Nucleus accumbens (tissue), 56 donors: Measurements from ENCODE around the gene RFX5.

Source experiments
- DNase-seq, 56 donors: peaks; one replicate each; lab custom pipeline; 2025; lab: John Stamatoyannopoulos, UW

The RFX5 gene

DNA sequence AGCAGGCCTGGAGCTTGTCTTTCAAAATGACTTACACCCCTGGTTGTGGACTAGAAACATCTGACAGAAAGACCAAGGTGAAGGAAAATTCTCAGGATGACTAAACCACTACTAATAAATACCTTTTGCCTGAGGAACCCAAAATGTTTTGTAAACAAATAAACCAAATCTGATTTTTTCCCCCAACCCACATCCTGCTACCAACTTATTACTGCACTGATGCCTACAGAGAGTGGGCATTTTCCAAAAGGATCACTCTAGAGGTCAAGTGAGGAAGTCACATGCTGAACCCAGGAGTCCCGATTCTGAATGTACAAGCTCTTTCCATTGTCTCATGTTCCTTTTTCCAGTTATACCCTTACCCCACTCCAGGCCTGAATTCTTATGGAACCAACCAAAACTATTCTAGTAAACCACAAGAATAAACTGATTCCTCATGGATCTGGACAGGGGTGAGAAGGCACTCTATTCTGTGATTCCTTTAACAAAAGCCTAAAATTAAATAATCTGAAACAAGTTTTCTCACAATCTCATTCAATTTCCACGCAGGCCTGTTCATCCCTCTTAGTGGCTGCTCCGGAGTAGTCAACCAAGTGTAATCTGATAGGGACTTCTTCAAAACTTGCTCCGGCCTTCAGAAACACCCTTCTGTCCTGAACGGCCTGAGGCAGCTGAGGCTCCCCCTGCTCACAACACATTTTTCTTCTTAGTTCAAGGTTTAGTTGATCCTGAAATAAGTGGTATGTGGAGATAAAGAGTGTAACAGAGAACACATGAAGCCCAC, 21.2 kb downstream of the RFX5 start:
- DNase-seq, result no peak

DNA sequence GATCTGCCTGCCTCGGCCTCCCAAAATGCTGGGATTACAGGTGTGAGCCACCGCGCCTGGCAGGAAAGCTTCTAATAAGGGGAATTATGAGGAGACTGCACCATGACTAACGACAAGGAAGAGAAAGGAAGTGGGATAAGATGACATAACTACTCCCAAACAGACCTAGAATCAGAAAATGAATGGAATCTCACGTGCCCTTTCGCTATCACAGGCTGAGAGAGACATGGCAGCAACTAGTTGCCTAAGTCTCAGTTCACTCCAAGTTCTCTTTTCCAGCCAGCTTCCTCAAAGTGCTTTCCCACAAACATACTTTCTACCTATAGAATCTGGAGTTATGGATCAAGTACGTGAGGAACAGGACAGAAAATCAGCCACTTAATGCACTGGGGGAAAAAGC, 21.8 kb downstream of the RFX5 start:
- DNase-seq, result no peak

DNA sequence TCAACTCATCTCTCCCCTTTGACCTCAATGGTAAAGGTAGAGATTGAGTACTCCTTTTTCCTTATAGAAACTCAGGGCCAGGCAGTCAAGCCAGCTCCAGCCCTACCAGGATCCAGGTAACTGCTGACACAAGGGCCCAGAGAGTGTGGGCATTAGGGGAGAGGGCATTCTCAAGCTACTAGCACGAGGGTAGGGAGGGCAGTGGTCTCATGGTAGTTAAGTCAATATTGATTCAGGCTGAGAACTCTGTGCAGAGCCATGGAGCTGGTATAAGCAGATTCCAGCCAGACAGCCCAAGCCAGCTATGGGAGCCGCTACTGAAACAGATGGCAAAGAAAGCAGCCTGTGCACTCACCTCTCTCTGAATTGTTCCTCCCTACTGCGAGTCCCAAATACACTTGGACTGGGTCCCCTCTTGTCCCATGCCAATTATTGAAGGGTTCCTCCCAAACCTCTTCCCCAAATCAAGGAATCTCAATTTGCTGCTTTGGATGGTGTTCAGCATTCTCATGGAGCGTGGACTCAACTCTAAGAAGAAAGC, 22.6 kb downstream of the RFX5 start:
- no peak for DNase-seq

DNA sequence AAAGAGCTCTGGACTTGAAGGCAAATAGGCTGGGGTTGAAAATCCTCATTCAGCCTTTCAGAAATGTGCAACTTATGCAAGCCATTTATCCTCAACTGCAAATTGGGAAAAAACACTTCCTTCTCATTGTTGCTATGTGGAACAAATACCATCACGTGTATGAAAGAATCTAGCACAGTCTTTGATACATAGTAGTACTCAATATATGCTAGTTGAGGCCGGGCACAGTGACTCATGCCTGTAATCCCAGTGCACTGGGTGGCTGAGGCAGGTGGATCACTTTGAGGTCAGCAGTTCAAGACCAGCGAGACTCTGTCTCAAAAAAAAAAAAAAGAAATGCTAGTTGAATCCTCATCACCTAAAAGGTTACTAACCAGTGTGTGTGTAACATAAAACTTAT, 28.1 kb downstream of the RFX5 start:
- peak in 1 of 56 donors; percentile 5 for DNase-seq

DNA sequence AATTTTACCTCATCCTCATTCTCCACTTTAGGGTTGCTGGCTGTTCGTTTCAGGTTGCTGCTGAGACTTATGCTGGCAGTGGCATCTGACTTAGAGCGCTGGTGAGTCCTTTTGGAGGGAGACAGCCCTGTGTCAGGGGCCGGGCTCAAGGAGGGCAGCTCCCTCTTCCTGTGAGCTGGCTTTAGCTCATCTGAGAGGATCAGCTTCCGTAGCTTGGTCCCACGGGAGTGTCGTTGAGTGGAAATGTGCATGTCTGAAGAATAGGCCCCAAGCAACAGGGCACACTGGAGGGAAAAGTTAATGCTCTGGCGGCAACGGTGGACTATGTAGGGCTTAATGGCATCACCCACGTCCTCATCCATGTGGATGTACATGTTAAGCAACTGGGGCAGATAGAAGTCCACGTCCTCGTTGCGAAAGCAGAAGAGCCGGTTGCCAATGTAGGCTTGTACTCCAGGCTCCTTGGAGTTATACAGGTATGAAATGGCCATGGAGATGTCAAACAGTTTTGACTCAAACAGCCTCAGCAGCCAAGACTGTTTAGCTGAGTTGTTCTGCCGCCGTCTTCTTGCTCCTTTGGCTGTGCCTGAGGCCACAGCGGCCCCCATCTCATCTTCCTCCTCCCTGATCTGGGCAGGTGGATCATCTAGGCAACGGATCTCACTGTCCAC, 31.4 kb downstream of the RFX5 start:
- no peak for DNase-seq

DNA sequence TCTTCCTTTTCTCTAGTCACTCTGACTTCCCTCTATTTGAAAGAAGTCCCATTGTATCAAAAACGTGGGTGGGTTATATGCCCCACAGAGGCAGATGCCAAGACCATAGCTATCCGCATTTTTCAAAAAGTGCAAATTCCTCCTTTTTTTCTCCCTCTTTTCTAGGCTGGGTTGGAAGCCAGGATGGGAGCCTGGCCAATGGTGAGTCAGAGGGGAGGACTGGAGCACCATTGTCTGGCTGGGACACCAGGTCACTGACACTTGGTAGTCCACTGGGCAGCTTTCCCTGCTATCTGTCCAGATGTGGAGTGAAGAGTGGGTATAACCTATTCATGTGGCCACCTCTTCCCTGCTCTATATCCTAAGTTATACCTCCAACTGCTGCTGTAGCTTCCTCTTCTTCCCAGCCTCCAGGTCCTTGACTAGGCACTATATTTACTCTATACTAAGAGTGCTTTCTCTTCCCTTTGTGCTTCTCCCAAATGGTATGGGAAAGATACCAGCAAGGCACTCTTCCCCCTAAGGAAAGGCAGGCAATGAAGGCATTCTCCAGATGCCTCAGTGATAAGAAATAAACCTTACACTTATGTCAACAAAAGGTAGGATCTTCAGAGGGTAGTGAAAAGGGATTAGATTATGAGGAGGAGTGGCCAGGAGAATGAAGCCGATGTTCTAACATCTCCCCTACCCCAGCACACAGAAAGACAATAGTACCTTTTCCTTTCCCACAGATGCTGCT, 32.7 kb downstream of the RFX5 start:
- peak in 55 of 56 donors; percentile 20 to 94 (median 83) for DNase-seq

DNA sequence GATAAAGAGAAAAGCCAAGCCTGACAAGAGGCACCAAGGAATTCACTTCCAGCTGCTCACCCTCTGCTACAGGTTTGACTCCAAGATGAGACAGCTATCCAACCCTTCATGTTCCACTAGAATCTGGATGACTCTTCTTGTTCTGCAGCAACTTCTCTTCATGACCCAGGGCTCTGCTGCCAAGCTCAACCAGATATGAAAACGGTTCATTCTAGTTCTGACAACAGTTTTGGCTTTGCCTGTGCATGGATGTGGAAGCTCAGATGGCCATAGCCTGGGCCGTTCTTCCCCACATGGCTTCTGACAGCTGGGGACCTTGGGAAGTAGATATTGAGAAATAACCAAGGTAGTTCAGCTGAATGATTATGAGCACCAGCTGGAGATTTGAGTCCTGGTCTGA, 33.6 kb downstream of the RFX5 start:
- DNase-seq, result peak in 6 of 56 donors; percentile 7 to 20 (median 10)

DNA sequence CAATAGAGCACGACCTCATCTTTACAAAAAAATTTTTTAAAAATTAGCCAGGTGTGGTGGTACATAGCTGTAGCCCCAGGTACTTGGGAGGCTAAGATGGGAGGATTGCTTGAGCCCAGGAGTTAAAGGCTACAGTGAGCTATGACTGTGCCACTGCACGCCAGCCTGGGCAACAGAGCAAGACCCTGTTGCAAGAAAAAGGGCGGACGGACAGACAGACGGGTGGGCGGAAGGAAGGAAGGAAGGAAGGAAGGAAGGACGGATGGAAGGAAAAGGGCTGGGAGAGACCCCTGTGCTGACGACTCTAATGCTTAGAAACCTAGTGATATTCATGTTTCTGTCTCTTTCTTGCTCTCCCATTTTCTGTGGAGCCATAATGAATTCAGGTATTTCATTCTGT, 34.2 kb downstream of the RFX5 start:
- DNase-seq, result no peak

DNA sequence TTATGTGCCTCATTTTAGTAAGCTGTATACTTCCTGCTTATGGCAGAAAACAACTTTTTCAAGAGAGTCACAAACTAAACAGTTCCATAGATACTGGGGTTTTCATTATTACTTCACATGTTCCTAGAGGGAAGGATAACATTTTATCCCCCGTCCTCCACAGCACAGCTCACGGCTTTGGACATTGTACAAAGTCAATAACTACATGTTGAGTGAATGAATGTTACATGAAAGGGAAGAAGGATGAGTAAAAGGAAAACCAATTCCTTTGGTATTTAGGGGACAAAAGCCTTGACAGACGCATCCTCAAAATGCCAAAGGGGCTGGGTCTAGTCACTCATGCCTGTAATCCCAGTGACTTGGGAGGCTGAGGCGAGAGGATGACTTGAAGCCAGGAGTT, 34.6 kb downstream of the RFX5 start:
- DNase-seq, result no peak

DNA sequence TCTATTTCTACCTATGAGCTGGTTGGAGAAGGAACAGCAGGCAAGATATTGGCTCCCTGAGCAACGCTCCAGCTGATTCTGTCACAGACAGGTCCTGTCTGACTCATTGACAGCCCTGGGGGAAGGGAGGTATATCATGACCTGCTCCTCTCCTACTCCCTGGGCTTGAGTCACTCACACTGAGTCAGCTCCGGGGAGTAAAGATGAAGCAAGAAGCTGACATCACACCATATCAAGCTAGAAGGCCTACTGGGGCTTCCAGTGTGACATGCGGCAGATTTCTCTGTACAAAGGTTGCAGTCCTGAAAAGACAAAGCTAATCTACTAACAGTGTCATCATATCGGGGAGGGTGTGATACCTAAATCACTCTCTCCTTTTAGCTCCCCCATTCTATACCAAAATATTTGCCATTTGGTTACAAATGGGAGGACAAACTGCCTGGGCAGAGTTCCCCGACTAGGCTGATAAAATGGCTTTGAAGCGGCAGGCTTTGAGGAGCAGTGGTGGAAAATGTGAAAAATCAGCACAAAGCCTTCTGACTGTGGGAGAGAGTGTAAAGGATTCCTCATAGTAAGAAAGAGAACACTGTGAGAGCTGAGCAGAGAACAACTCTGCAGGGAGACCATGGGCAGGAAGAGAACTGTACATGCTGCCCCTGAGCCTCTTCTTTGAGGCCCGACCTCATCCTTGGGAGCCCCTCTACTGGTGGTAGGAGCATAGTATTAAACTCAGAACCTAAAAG, 35.3 kb downstream of the RFX5 start:
- peak in 44 of 56 donors; percentile 21 to 91 (median 64) for DNase-seq

DNA sequence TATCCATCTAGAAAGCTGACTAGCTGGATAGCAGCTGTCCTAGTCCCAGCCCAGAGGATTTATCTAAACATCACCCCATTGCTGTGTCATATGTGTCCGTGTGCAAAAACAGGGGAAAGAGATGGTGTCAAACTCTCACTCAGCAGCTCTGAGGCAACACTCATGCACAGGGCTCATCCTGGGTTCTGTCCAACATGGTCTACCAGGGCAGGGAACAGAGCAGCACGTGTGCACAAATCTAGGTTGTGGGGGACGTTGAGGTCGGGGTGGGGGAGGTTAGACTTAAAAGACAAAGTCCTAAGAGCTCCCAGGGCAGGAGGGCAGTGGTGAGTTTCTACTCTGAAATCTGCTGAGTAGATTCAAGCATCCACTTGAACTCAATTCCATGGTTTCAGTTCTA, 36.0 kb downstream of the RFX5 start:
- no peak for DNase-seq

DNA sequence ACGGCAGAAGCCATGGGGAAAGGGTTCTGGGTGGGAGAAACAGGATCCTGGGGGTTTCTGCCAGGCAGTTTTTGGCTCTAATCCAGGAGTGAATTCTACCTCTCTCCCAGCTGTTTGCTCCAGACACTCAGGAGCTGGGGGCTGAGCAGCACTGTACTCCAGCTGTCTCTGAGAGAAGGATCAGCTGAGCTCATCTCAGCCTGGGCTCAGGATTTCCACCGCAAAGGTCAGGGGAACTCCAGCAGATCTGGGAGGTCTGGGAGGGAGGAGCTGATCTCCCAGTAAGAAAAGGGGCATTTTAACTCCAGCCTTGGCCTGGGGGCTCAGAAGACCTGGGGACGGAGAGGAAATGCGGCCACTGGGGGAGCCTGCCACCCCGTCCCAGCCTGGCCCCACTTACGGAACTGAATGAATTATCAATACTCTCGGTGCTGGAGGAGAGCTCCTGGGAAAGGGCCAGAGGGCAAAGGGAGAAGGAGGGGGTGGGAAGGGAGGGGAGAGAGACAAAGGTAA, 37.2 kb downstream of the RFX5 start:
- DNase-seq, result no peak

DNA sequence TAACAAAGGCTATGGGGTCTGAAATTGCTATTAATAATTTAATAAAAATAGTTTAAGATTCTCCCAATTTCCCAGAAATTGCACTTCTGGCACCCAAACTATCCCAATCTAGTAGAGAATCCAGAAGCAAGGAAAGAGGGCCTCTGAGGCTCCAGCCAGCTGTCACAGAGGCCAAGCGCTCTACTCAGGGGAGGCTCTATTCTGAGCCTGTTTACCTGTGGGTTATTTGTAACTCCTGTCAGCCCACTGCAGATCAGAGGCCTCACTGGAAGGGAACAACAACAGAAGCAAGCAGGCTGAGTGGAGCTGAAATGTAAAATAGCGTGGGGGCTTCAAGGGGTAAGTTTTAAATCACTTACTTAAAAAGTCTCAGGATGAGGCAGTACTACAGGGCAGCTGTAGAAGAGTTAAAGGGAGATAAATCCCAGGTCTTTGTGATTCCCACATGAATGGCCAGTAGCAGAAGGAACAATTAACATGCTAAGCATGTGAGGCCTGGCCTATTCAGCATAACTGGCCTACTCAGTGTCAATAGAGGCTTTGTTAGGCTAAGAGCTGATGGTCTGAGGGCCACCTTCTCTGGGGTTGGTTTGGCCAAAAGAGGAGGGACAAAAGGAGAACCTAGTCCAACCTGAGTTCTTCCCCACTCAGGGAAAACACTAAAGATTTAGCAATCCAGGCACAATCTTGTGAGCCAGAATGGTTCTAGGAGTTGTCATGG, 52.1 kb downstream of the RFX5 start:
- DNase-seq, result peak in 42 of 56 donors; percentile 4 to 81 (median 42)

DNA sequence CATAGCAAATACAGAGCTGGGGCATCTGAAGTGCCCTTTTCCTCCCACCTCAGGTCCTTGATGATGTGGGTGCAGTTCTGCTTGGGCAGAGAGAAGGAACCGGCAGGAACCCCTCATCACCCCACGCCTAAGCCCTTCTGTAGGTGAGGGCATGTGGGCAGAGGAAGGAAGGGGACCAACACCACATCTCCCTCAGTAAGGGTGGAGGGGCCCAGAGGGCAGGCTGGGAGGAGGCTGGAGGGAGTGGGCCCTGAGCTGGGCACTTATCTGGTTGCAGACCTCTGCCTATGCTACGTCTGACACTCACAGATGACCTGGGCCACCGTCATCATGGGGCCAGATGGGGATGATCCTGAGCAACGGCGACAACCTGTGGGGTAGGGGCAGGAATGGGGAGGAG, 54.0 kb downstream of the RFX5 start:
- DNase-seq, result no peak

DNA sequence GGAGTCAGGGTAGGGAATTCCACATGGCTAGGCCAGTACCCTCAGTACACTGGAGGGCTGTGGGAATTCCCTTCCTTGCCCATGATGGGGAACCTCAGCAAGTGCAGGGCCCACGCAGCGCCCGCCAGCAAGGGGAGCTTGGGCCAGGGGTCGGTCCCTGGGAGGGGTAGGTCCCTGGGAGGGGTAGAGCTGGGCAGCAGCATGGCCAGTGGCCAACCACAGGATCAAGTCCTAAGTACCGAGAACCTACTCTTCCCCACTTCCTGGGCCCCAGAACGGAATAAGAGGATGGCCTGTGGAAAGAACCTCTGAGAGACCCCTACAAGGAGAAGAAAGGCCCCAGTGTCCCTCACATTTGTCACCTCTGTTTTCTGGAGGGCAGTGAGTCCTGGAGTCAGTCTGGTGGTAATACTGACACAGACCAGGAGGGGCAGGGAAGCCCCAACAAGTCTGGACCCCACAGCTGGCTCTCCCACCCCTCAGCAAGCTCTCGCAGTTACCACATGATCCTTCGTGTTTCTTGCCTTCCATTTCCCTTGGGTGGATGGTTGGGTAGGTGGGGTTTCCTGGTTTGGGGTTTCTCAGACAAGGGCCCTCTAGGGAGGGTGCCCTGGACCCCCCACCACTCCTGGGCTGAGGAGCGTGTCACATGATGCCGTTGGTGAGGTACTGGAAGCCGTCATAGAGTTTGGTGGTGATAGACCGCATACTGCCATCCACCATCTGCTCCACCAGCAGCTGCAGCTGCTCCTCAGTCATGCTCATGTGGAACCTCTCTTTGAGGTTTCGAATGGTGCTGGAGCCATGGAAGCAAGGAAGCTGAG, 54.6 kb downstream of the RFX5 start:
- DNase-seq, result no peak

DNA sequence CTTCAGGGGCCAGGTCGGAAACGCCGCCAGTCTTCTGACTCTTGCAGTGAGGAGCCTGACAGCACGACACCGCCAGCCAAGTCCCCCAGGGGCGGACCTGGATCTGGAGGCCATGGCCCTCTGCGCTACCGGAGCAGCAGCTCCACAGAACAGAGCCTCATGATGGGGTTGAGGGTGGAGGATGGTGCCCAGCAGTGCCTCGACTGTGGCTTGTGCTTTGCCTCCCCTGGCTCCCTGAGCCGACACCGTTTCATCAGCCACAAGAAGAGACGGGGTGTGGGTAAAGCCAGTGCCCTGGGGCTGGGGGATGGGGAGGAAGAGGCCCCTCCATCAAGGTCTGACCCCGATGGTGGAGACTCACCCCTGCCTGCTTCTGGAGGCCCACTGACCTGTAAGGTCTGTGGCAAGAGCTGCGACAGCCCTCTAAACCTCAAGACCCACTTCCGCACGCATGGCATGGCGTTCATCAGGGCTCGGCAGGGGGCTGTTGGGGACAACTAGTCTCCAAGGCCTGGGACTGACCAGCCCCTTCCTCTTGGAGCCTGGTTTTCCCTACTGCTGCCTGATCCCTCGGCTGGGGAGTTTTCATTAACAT, 56.2 kb downstream of the RFX5 start:
- DNase-seq, result no peak
